ENCODE data around the gene MDFI.

Gene MDFI

DNA sequence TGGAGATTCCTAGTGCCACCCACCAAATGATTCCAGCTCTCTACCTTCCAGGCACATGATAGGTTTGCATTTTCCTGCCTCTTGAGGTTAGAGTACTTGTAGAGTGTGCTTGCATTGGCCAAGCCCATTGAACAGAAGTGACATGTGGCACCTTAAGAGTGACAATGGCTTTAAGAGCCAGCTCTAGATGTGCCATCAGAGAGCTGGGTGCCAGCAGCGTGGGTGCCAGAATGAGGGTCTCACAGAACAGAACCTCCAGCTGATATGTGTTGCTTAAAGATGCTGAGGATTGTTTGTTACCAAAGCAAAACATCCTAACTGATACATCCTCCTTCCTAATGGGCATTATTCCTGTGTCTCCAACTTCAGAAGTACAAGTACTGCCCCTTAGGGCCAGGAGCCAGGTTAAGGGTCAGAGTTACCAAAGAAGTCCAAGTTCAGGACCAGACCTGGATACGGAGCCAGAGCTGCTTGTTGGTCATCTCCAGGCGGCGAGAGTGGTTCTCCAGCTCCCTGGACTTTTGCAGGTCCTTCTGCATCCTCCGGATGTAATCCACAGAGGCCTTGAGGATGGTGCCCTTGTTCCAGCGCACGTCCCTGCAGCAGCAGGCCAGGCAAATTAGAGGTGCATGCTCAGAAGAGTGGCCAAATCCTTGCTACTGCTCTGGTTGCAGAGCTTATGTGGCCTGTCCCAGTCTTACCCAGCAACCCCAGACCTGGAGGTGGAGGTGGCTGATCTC is 47.5 kb downstream of the MDFI start:
- no peak for DNase-seq (ENCODE audit: low read depth in 1 of 2, low spot score in 1 of 2)

DNA sequence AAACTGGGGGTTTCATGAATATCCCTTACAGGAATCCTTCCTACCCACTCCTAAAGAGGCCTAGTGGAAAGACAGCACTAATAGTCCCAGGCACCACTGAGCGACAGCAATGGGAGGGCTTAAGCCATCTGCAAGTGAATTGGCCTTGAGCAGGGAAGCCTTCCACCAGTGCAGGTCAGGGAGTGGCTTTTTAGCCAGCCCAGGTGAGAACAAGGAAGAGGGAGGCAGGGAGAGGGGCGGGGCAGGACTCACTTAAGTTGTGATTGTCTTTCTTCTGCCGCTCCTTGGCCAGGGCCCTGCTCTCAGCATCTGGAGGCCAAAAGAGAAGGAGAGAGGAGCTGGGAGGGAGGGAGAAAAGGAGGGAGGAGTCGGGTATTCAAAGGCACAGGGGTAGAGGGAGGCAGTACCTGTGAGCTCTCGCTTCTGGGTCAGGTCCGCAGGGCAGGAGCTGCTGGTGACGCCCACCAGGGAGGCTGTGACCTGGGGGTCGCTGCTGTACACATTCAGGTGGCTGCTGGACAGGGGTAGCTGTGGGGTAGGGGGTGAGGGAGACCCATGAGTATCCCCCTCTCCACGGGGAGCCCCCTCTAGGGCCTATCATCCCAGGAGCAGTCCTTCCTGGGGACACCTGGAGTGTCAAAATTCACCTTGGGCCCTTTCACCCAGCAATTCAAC is 49.4 kb downstream of the MDFI start:
- no peak for DNase-seq (ENCODE audit: low read depth in 1 of 2, low spot score in 1 of 2)

GRCh38 chr6:41688256-41688965 is 50.1 kb downstream of the MDFI start:
- DNase-seq (ENCODE audit: low read depth in 1 of 2, low spot score in 1 of 2), result no peak

DNA sequence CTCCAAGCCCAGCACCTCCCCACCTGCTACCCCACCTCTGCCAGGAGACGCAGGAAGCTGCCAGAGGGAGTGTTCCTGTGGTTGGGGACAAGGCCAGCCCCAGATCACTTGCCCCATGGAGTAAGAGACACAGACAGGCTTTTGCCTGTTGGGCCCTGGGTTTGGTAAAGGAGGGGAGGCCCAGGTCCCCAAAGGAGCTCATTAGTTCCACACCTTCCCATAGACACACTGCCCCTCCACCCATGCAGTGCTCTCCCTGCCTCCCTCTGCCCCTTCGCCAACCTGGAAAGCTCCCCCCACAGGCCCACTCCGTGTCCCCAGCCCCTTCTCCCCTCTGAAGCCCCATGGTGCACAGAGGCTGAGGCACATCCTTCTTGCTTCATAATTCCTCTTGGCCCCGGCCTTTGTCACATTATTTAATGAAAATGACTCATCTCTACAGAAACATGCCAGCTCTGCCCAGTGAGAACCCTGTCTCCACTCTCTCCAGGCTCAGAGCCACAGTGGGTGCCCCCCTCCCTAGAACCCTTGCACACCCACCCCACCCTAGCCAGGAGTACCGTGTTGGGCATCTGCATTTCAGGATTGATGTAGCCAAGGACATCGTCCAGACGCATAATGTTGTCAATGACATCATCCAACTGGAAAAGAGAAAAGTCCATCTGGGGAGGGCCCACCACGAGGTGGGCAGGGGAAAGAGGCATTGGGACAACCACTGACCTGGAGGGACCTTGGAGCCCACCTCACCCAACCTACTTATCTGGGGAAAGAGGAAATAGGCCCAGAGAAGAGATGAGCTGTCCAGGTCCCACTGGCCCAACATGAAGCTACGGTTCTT is 51.1 kb downstream of the MDFI start:
- no peak for DNase-seq (ENCODE audit: low read depth in 1 of 2, low spot score in 1 of 2)

DNA sequence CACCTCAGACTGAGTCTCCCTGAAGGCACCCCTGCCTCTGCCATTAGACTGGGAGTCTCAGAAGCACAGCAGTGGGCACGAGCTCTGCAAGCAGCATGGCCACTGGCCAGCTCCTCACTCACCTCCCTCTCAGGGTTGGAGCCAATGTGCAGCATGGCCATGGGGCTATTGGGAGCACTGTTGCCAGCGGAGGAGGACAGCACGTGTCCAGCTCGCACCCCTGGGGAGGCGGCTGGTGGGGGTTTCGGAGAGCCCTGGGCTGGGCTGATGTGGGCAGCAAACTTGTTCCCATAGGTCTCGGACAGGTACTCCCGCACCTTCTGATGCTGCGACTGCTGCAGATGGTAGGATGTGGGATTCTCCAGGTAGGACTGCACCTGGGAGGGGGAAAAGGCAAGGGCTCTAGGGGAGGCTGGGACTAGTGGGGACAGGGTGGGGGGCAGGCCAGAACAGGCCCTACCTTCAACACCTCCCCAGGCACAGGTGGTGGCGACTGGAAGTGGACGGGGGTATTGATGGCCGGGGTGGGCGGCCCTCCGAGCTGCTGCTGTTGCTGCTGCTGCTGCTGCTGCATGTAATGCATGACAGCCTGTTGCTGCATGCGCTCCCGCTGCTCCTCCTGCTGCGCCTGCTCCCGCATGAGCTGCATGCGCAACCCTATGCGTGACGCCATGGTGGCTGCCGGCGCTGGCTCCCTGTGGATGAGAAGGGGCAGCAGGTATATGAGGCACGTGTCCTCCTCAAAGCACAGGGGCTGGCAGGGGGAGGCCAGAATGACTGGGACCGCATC is 52.5 kb downstream of the MDFI start:
- no peak for DNase-seq (ENCODE audit: low read depth in 1 of 2, low spot score in 1 of 2)

- no peak for DNase-seq (ENCODE audit: low read depth in 1 of 2, low spot score in 1 of 2)
Observed at GRCh38 chr6:41691426-41692079, 53.3 kb downstream of the MDFI start.

DNA sequence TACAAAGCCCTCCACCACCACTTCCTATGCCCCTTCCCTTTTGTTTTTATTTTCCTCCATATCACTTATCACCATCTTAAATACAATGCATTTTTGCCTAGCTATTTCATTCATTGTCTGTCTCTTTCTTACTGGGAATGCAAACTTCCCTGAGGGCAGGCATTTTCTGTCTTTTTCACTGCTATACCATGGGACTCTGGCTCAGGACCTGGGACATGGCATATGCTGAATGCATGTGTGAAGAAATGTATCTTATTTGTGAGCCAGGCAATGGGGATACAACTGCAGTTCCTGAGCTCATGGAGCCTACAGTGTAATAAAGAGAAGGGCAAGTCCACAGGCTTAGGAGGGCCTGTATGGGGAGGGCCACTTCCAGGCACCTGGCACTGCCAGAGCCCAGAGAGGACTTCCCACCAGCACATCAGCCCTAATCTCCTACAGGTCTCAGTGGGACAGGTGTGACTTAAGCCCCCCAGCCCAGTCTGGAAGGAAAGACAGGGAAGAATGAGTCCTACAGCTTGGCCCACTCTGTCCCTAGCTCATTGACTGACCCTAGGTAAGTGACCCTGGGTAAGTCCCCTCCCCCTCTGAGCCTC is 53.9 kb downstream of the MDFI start:
- DNase-seq (ENCODE audit: low read depth in 1 of 2, low spot score in 1 of 2), result no peak

GRCh38 chr6:41692730-41693129 is 54.5 kb downstream of the MDFI start:
- DNase-seq (ENCODE audit: low read depth in 1 of 2, low spot score in 1 of 2), result no peak

DNA sequence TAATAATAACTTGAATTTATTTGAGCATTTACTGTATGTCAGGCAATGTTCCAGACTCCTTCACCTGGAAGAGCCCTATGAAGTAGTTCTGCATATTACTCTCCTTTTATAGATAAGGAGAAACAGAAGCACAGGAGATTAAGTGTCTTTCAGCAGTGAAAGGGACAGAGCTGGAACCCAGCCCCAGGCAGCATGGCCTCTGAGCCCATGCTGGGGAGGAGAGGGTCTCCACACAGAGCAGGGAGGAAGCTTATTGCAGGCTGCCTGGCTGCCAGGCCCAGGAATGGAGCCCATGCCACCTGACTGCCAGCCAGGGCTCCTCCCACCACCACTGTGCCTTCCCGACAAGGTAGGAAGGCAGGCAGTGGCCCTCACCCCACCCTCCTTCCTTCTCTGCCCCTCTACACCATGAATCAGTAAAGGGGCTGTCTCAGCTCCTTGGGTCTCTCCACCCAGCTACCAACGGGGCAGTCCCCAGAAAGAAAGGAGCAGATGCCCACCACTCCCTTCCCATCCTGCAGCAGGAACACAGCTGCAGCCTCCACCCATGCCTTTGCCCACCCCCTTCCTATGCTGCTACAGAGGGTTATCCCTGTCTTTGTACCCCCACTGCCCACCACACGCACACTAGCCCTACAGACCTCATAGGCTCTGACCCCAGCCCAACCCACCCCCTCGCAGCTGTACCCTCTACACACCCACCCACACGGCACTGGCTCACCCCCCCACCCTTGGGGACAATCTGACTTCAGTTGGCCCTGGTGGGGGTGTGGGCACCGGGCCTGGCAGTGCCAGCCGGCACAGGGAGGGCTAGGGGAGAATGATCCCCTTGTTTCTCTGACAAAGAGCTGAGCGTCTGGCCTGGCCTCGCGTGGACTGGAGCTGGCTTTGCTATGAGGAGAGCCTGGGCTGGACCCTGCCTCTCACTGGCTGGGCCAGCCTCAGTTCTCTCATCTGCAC is 55.3 kb downstream of the MDFI start:
- DNase-seq (ENCODE audit: low read depth in 1 of 2, low spot score in 1 of 2), result no peak

DNA sequence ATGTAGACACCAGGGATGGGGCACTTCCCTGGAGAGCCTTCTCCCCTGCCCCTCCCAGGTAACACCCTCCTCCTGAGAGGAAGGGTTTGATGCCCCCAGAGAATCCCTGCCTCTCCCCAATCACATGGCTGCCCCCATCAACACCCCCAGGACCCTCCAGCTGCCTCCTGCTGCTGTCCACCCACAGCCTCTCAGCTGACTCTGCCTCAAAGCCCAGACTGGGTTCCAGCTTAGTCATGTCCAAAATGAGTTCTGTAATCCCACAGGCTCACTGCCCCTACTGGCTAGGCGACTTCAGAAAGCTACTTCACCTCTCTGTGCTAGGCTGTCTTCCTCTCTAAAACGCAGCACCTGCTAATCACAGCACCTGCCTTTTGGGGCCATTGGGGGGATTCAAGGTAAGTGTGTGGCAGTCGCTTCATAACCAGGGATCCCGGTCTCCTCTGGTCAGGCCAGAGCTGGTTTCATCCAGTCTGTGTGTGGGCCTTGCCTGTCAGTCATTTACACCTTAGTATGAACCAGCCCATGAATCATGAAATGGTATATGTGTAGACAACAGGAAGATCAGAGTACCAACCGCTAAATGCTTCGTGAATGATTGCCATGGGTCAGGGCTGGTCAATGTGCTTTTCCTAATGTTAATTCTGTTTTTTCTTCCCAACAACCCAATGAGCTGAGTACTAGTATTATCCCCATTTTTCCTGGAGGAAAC is 56.7 kb downstream of the MDFI start:
- DNase-seq (ENCODE audit: low read depth in 1 of 2, low spot score in 1 of 2), result no peak

- DNase-seq (ENCODE audit: low read depth in 1 of 2, low spot score in 1 of 2), result no peak
Observed at GRCh38 chr6:41695825-41696224, 57.6 kb downstream of the MDFI start.

DNA sequence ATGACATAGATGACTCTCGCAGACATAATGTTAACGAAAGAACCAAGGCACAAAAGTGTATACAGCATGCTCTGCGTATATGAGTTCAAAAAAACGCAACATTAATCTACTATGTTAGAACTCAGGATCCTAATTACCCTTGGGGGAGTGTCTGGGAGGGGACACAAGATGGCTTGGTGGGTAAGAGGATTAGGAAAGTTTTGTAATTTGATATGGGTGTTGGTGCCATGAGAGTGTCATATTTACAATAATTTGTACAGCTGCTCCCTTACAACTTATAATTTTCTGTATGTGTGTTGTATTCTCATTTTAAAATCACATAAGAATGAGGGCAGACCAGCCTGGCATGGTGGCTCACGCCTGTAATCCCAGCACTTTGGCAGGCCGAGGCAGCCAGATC is 58.5 kb downstream of the MDFI start:
- DNase-seq (ENCODE audit: low read depth in 1 of 2, low spot score in 1 of 2), result no peak

- no peak for DNase-seq (ENCODE audit: low read depth in 1 of 2, low spot score in 1 of 2)
Observed at GRCh38 chr6:41697861-41698781, 59.9 kb downstream of the MDFI start.

DNA sequence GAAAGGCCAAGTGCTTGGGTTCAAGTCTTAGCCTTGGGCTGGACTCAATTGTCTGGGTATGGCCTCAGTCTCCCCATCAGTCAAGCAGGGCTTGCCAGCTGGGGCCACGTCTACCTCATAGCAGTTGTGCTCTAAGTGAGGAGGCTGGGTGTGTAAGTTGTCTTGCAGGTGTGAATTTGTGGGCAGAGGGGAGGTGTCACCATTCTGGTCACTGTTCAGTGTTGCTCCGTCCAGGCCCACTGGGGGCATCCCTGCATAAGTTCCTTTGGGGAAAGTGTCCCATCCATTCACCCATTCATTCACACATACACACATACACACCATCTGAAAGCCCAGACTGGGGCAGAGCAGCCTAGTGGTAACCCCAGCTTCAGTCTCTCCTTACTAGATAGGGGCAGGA is 60.8 kb downstream of the MDFI start:
- DNase-seq (ENCODE audit: low read depth in 1 of 2, low spot score in 1 of 2), result no peak

GRCh38 chr6:41700463-41701347 is 62.4 kb downstream of the MDFI start:
- DNase-seq (ENCODE audit: low read depth in 1 of 2, low spot score in 1 of 2), result no peak
